Measurements from ENCODE around the gene ARSI. TPM values are rescaled to one million over a fixed set of nuclear protein-coding genes. Genes with fewer than 3 reads are reported as not detected.

ARSI gene
- total and polyA plus RNA-seq, 2 of the 13 experiments (the other 11 are each of a cell fraction or from before 2014, with no cell fraction given): 4.2 to 33.9 TPM

DNA sequence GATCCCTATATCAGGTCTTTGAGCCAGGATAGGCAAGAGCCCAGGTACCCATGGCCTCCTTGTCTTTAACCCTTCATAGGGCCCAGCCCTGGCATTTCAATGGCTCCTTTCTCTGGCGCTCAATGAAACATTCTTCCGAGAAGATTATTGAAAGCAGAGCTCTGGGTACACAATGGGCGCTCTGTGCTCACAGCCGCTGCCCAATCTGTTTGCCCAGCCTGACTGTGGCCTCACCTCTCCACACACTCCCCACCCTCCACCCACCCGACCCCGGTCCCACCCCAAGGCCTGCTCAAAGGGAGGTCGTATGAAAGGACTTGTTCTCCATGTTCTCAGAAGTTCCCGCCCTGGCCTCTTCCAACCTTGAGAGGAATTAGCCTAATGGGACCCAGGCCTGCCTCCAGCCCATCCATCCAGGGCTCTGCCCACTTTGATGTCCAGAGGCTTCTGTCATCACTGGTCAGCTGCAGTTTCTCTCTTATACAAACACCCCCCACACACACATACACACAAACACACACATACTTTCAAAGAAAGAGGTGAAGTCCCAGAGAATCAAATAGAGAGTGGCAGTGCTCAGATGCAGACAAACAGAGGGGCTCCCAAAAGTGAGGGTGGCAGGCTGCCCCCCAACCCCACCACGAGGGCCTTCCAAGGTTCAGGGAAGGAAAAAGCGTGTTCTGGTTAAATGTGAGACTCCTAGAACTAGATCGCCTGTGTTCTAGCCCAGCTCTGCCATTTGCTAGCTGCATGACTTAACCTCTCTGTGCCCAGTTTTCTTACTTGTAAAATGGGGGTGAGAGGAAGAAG is 5.1 kb upstream of the ARSI start (continued):
- TF ChIP-seq ZNF280D (CRISPR knock-in tag; IDR thresholded peaks at IDR 0.05) (no peak), ZNF20 (CRISPR knock-in tag; IDR thresholded peaks at IDR 0.05) (no peak), KAT7 (CRISPR knock-in tag; IDR thresholded peaks at IDR 0.05; ENCODE audit: borderline replicate concordance) (no peak), NFIC (IDR thresholded peaks at IDR 0.05; ENCODE audit: low read length) (0 out of 2 replicates have a peak, but pooled peaks have one; percentile 60), ETV6 (CRISPR knock-in tag; conservative IDR thresholded peaks at IDR 0.05) (no peak)
- TF ChIP-seq, protein P1, sequence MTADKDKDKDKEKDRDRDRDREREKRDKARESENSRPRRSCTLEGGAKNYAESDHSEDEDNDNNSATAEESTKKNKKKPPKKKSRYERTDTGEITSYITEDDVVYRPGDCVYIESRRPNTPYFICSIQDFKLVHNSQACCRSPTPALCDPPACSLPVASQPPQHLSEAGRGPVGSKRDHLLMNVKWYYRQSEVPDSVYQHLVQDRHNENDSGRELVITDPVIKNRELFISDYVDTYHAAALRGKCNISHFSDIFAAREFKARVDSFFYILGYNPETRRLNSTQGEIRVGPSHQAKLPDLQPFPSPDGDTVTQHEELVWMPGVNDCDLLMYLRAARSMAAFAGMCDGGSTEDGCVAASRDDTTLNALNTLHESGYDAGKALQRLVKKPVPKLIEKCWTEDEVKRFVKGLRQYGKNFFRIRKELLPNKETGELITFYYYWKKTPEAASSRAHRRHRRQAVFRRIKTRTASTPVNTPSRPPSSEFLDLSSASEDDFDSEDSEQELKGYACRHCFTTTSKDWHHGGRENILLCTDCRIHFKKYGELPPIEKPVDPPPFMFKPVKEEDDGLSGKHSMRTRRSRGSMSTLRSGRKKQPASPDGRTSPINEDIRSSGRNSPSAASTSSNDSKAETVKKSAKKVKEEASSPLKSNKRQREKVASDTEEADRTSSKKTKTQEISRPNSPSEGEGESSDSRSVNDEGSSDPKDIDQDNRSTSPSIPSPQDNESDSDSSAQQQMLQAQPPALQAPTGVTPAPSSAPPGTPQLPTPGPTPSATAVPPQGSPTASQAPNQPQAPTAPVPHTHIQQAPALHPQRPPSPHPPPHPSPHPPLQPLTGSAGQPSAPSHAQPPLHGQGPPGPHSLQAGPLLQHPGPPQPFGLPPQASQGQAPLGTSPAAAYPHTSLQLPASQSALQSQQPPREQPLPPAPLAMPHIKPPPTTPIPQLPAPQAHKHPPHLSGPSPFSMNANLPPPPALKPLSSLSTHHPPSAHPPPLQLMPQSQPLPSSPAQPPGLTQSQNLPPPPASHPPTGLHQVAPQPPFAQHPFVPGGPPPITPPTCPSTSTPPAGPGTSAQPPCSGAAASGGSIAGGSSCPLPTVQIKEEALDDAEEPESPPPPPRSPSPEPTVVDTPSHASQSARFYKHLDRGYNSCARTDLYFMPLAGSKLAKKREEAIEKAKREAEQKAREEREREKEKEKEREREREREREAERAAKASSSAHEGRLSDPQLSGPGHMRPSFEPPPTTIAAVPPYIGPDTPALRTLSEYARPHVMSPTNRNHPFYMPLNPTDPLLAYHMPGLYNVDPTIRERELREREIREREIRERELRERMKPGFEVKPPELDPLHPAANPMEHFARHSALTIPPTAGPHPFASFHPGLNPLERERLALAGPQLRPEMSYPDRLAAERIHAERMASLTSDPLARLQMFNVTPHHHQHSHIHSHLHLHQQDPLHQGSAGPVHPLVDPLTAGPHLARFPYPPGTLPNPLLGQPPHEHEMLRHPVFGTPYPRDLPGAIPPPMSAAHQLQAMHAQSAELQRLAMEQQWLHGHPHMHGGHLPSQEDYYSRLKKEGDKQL (CRISPR knock-in tag; IDR thresholded peaks at IDR 0.05; ENCODE audit: low read depth): 0 out of 2 replicates have a peak, but pooled peaks have one; percentile 12
- TF ChIP-seq, protein P2, sequence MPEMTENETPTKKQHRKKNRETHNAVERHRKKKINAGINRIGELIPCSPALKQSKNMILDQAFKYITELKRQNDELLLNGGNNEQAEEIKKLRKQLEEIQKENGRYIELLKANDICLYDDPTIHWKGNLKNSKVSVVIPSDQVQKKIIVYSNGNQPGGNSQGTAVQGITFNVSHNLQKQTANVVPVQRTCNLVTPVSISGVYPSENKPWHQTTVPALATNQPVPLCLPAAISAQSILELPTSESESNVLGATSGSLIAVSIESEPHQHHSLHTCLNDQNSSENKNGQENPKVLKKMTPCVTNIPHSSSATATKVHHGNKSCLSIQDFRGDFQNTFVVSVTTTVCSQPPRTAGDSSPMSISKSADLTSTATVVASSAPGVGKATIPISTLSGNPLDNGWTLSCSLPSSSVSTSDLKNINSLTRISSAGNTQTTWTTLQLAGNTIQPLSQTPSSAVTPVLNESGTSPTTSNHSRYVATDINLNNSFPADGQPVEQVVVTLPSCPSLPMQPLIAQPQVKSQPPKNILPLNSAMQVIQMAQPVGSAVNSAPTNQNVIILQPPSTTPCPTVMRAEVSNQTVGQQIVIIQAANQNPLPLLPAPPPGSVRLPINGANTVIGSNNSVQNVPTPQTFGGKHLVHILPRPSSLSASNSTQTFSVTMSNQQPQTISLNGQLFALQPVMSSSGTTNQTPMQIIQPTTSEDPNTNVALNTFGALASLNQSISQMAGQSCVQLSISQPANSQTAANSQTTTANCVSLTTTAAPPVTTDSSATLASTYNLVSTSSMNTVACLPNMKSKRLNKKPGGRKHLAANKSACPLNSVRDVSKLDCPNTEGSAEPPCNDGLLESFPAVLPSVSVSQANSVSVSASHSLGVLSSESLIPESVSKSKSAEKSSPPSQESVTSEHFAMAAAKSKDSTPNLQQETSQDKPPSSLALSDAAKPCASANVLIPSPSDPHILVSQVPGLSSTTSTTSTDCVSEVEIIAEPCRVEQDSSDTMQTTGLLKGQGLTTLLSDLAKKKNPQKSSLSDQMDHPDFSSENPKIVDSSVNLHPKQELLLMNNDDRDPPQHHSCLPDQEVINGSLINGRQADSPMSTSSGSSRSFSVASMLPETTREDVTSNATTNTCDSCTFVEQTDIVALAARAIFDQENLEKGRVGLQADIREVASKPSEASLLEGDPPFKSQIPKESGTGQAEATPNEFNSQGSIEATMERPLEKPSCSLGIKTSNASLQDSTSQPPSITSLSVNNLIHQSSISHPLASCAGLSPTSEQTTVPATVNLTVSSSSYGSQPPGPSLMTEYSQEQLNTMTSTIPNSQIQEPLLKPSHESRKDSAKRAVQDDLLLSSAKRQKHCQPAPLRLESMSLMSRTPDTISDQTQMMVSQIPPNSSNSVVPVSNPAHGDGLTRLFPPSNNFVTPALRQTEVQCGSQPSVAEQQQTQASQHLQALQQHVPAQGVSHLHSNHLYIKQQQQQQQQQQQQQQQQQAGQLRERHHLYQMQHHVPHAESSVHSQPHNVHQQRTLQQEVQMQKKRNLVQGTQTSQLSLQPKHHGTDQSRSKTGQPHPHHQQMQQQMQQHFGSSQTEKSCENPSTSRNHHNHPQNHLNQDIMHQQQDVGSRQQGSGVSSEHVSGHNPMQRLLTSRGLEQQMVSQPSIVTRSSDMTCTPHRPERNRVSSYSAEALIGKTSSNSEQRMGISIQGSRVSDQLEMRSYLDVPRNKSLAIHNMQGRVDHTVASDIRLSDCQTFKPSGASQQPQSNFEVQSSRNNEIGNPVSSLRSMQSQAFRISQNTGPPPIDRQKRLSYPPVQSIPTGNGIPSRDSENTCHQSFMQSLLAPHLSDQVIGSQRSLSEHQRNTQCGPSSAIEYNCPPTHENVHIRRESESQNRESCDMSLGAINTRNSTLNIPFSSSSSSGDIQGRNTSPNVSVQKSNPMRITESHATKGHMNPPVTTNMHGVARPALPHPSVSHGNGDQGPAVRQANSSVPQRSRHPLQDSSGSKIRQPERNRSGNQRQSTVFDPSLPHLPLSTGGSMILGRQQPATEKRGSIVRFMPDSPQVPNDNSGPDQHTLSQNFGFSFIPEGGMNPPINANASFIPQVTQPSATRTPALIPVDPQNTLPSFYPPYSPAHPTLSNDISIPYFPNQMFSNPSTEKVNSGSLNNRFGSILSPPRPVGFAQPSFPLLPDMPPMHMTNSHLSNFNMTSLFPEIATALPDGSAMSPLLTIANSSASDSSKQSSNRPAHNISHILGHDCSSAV (CRISPR knock-in tag; IDR thresholded peaks at IDR 0.05; ENCODE audit: borderline replicate concordance): no peak
